ENCODE data around the gene RNF138. TPM values are rescaled to one million over a fixed set of nuclear protein-coding genes. Genes with fewer than 3 reads are reported as not detected.

The RNF138 gene
- total RNA-seq, 1 experiment from 2014 or later = 103 TPM

DNA sequence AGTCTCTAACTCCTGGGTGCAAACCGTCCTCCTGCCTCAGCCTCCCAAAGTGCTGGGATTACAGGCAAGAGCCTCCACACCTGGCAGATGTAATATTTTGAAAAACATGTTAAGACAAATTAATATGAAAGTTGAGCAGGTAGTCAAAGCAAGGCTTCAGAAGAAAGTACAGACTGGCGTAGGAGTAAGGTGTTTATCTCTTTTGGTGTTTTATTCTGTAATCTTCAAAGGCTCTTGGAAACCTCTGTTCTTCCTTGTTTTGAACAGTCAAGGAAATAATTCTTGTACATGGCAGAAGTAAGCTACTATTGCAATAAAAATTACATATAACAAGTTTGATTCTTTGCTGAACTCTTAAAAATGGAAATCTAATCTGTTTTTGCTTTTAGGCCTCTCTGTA is 5.3 kb downstream of the RNF138 start (continued):
- TF ChIP-seq, protein P1, sequence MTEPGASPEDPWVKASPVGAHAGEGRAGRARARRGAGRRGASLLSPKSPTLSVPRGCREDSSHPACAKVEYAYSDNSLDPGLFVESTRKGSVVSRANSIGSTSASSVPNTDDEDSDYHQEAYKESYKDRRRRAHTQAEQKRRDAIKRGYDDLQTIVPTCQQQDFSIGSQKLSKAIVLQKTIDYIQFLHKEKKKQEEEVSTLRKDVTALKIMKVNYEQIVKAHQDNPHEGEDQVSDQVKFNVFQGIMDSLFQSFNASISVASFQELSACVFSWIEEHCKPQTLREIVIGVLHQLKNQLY (CRISPR knock-in tag; IDR thresholded peaks at IDR 0.05) = no peak
- TF ChIP-seq ATF1 (CRISPR knock-in tag; IDR thresholded peaks at IDR 0.05) (no peak), RORB (CRISPR knock-in tag; IDR thresholded peaks at IDR 0.05) (no peak), OVOL2 (CRISPR knock-in tag; IDR thresholded peaks at IDR 0.05; ENCODE audit: borderline replicate concordance) (no peak)

DNA sequence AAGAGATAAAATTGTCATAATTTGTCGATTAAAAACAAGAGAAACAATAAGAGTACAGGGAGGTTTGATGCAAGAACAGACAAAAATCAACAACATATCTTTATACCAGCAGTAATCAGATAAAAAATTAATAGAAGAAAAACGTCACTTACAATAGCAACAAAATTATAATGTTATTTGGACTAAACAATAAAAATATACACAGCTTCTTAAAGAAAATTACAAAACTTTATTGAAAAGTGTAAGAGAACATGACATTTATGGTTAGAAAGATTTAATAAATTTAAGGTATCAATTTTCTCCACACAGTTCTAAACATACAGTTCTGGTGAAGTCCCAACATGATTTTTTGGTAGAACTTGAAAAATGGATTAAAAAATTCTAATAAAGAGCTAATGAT is 12.8 kb downstream of the RNF138 start:
- peaks cover 16% of the 10 kb centered on the region for H3K36me3 Mint-ChIP-seq
- ATAC-seq (no peak), DNase-seq (ENCODE audit: low spot score) (no peak)
- peaks cover 3% of the 10 kb centered on the region; the same call in 1 of the 2 replicates for H3K4me1 Mint-ChIP-seq
- H3K27me3 Mint-ChIP-seq (ENCODE audit: low read depth) = no peaks in the 10 kb centered on the region
- H3K9me3 Mint-ChIP-seq = no peaks in the 10 kb centered on the region
- H3K4me3 Mint-ChIP-seq = no peak overlapping the region
- CTCF ChIA-PET = no interaction called here
- H3K27ac Mint-ChIP-seq = peak overlapping the region; percentile 8; the same call in 1 of the 2 replicates
- no peak for TF ChIP-seq ELF4 (CRISPR knock-in tag; IDR thresholded peaks at IDR 0.05; ENCODE audit: low read depth)
- no peak for TF ChIP-seq ZNF219 (CRISPR knock-in tag; IDR thresholded peaks at IDR 0.05; ENCODE audit: borderline replicate concordance)
- TF ChIP-seq CREB1 (CRISPR knock-in tag; IDR thresholded peaks at IDR 0.05) = no peak
- TF ChIP-seq, protein P2, sequence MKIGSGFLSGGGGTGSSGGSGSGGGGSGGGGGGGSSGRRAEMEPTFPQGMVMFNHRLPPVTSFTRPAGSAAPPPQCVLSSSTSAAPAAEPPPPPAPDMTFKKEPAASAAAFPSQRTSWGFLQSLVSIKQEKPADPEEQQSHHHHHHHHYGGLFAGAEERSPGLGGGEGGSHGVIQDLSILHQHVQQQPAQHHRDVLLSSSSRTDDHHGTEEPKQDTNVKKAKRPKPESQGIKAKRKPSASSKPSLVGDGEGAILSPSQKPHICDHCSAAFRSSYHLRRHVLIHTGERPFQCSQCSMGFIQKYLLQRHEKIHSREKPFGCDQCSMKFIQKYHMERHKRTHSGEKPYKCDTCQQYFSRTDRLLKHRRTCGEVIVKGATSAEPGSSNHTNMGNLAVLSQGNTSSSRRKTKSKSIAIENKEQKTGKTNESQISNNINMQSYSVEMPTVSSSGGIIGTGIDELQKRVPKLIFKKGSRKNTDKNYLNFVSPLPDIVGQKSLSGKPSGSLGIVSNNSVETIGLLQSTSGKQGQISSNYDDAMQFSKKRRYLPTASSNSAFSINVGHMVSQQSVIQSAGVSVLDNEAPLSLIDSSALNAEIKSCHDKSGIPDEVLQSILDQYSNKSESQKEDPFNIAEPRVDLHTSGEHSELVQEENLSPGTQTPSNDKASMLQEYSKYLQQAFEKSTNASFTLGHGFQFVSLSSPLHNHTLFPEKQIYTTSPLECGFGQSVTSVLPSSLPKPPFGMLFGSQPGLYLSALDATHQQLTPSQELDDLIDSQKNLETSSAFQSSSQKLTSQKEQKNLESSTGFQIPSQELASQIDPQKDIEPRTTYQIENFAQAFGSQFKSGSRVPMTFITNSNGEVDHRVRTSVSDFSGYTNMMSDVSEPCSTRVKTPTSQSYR (CRISPR knock-in tag; IDR thresholded peaks at IDR 0.05) = no peak
- no peak for TF ChIP-seq ATF1 (CRISPR knock-in tag; IDR thresholded peaks at IDR 0.05)
- TF ChIP-seq NFE2L1 (CRISPR knock-in tag; IDR thresholded peaks at IDR 0.05) = no peak
- no peak for TF ChIP-seq TEAD1 (CRISPR knock-in tag; IDR thresholded peaks at IDR 0.05)
- no peak for TF ChIP-seq MXD4 (CRISPR knock-in tag; IDR thresholded peaks at IDR 0.05; ENCODE audit: borderline replicate concordance)
- TF ChIP-seq, protein P3, sequence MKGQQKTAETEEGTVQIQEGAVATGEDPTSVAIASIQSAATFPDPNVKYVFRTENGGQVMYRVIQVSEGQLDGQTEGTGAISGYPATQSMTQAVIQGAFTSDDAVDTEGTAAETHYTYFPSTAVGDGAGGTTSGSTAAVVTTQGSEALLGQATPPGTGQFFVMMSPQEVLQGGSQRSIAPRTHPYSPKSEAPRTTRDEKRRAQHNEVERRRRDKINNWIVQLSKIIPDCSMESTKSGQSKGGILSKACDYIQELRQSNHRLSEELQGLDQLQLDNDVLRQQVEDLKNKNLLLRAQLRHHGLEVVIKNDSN (CRISPR knock-in tag; IDR thresholded peaks at IDR 0.05) = no peak
- no peak for TF ChIP-seq HMGA2 (CRISPR knock-in tag; IDR thresholded peaks at IDR 0.05)
- TF ChIP-seq RELA (CRISPR knock-in tag; IDR thresholded peaks at IDR 0.05; ENCODE audit: borderline replicate concordance) = no peak
- POLR2A ChIA-PET = no interaction called here

DNA sequence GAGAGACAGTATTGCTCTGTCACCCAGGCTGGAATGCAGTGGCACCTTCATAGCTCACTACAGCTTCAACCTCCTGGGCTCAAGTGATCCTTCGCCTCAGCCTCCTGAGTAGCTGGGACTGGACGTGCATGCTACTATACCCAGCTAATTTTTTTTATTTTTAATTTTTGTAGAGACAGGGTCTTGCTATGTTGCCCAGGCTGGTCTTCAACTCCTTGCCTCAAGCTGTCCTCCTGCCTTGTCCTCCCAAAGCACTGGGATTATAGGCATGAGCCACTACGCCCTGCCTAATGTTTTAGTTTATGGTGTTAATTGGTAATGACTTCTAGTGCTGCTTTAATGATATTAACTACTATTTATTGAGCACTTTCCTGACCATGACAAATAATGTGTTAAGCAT is 18.3 kb downstream of the RNF138 start:
- POLR2A ChIA-PET = no interaction called here

More for the DNA sequence above, 18.3 kb downstream of the RNF138 start:
- no peaks in the 10 kb centered on the region for H3K27me3 Mint-ChIP-seq (ENCODE audit: low read depth)
- no peak overlapping the region for H3K4me3 Mint-ChIP-seq
- H3K27ac Mint-ChIP-seq = no peak overlapping the region
- H3K36me3 Mint-ChIP-seq = peaks cover 23% of the 10 kb centered on the region
- TF ChIP-seq, protein P4, sequence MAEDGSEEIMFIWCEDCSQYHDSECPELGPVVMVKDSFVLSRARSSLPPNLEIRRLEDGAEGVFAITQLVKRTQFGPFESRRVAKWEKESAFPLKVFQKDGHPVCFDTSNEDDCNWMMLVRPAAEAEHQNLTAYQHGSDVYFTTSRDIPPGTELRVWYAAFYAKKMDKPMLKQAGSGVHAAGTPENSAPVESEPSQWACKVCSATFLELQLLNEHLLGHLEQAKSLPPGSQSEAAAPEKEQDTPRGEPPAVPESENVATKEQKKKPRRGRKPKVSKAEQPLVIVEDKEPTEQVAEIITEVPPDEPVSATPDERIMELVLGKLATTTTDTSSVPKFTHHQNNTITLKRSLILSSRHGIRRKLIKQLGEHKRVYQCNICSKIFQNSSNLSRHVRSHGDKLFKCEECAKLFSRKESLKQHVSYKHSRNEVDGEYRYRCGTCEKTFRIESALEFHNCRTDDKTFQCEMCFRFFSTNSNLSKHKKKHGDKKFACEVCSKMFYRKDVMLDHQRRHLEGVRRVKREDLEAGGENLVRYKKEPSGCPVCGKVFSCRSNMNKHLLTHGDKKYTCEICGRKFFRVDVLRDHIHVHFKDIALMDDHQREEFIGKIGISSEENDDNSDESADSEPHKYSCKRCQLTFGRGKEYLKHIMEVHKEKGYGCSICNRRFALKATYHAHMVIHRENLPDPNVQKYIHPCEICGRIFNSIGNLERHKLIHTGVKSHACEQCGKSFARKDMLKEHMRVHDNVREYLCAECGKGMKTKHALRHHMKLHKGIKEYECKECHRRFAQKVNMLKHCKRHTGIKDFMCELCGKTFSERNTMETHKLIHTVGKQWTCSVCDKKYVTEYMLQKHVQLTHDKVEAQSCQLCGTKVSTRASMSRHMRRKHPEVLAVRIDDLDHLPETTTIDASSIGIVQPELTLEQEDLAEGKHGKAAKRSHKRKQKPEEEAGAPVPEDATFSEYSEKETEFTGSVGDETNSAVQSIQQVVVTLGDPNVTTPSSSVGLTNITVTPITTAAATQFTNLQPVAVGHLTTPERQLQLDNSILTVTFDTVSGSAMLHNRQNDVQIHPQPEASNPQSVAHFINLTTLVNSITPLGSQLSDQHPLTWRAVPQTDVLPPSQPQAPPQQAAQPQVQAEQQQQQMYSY (CRISPR knock-in tag; IDR thresholded peaks at IDR 0.05) = no peak
- peak; percentile 76; the same call in 1 of the 2 replicates for TF ChIP-seq ZNF121 (CRISPR knock-in tag; IDR thresholded peaks at IDR 0.05)
- TF ChIP-seq, protein P5, sequence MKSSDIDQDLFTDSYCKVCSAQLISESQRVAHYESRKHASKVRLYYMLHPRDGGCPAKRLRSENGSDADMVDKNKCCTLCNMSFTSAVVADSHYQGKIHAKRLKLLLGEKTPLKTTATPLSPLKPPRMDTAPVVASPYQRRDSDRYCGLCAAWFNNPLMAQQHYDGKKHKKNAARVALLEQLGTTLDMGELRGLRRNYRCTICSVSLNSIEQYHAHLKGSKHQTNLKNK (CRISPR knock-in tag; IDR thresholded peaks at IDR 0.05) = no peak
- H3K9me3 Mint-ChIP-seq = no peaks in the 10 kb centered on the region
- ATAC-seq (no peak), DNase-seq (ENCODE audit: low spot score) (no peak)
- no peaks in the 10 kb centered on the region for H3K4me1 Mint-ChIP-seq
- CTCF ChIA-PET = no interaction called here
